ENCODE data around the gene MCM7. TPM values are rescaled to one million over a fixed set of nuclear protein-coding genes. Genes with fewer than 3 reads are reported as not detected.
"Not testable (repeated sequence)": the region's sequence is repeated elsewhere in the genome, so short reads cannot be mapped to it uniquely, and the experiment has no call there.

Gene MCM7
- total and polyA plus RNA-seq, 2 of the 13 experiments (the other 11 are each of a cell fraction or from before 2014, with no cell fraction given) = 84.5 to 214 TPM

- no peaks in the 10 kb centered on the region for H3K9me3 ChIP-seq (ENCODE audit: low read length)
- 88% methylated on average over 2 of the region's 2 CpGs for WGBS (ENCODE audit: low lambda C conversion rate)
- H3K9ac ChIP-seq (ENCODE audit: insufficient read depth, low read depth, low read length) = no peak overlapping the region
- in situ Hi-C loops (cut with HindIII; ENCODE audit: extremely low pct_ligation_motif_present, low pct_unique_long_range_greater_than_20kb) = no loop called here
- POLR2A ChIA-PET = interaction anchor here (1.0 kb wide), 1 partner anchor 11 kb away, joined by 3 read pairs; no protein-coding TSS in a partner anchor
- peaks cover 13% of the 10 kb centered on the region for H3K79me2 ChIP-seq (ENCODE audit: insufficient read depth, low read length)
- no peaks in the 10 kb centered on the region for H3K36me3 ChIP-seq (replicated peaks in 1 of 2; ENCODE audit: control insufficient read depth in 1 of 2, insufficient read depth in 2 of 2, low read length in 2 of 2)
- FAIRE-seq (no peak), DNase-seq (ENCODE audit: low spot score) (no peak), ATAC-seq (no peak)
- H3K27ac ChIP-seq (ENCODE audit: extremely low read length, insufficient read depth, low read length) = no peak overlapping the region
- no peak overlapping the region for H2AFZ ChIP-seq (ENCODE audit: low read length)
- H4K20me1 ChIP-seq (ENCODE audit: insufficient read depth, low read length) = no peaks in the 10 kb centered on the region
- TF ChIP-seq, protein P1, sequence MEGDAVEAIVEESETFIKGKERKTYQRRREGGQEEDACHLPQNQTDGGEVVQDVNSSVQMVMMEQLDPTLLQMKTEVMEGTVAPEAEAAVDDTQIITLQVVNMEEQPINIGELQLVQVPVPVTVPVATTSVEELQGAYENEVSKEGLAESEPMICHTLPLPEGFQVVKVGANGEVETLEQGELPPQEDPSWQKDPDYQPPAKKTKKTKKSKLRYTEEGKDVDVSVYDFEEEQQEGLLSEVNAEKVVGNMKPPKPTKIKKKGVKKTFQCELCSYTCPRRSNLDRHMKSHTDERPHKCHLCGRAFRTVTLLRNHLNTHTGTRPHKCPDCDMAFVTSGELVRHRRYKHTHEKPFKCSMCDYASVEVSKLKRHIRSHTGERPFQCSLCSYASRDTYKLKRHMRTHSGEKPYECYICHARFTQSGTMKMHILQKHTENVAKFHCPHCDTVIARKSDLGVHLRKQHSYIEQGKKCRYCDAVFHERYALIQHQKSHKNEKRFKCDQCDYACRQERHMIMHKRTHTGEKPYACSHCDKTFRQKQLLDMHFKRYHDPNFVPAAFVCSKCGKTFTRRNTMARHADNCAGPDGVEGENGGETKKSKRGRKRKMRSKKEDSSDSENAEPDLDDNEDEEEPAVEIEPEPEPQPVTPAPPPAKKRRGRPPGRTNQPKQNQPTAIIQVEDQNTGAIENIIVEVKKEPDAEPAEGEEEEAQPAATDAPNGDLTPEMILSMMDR (CRISPR knock-in tag; IDR thresholded peaks at IDR 0.05) = no peak
- TF ChIP-seq ZNF513 (CRISPR knock-in tag; conservative IDR thresholded peaks at IDR 0.05) (no peak), ZNF121 (CRISPR knock-in tag; IDR thresholded peaks at IDR 0.05) (peak; percentile 60; the same call in 1 of the 2 replicates)
- no peak overlapping the region for H3K4me3 ChIP-seq (replicated peaks in 1 of 3; ENCODE audit: insufficient read depth in 1 of 3, low read depth in 2 of 3, low read length in 3 of 3)
- intact Hi-C loops (cut with micrococcal nuclease; ENCODE audit: unreplicated experiment) = no loop called here
- CTCF ChIA-PET (ENCODE audit: low intra/inter-chr PET ratio, low total read pairs) = no interaction called here
- no TSS peak for BruUV-seq (replicated peaks)
- no peaks in the 10 kb centered on the region for H3K27me3 ChIP-seq (ENCODE audit: control insufficient read depth in 1 of 2, insufficient read depth in 2 of 2, low read length in 2 of 2)
- no peak overlapping the region for H3K4me2 ChIP-seq (ENCODE audit: low read depth, low read length)
- peaks cover 41% of the 10 kb centered on the region for H3K4me1 ChIP-seq (ENCODE audit: insufficient read depth, low read length)
Measured at GRCh38 chr7:100147278-100147677, 46.1 kb upstream of the MCM7 start.

DNA sequence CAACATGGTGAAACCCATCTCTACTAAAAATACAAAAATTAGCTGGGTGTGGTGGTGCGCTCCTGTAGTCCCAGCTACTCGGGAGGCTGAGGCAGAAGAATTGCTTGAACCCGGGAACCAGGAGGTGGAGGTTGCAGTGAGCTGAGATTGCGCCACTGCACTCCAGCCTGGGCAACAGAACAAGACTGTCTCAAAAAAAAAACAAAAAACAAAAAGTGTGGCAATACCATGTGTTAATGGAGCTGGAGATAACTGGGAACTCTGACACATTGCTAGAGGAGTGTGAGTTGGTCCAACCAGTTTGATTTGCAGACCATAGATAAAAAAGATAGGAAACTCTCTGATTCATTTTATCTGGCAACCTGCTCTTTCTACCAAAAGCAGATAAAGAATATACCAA, 45.2 kb upstream of the MCM7 start:
- POLR2A ChIA-PET = interaction anchor here (0.7 to 1.0 kb wide), 2 partner anchors 11 to 71 kb away, joined by 3 read pairs; no protein-coding TSS in a partner anchor
- H3K9ac ChIP-seq (ENCODE audit: insufficient read depth, low read depth, low read length); H4K20me1 ChIP-seq (ENCODE audit: insufficient read depth, low read length); H3K27me3 ChIP-seq (ENCODE audit: control insufficient read depth in 1 of 2, insufficient read depth in 2 of 2, low read length in 2 of 2); BruUV-seq (replicated peaks); H3K27ac ChIP-seq (ENCODE audit: extremely low read length, insufficient read depth, low read length); DNase-seq (ENCODE audit: low spot score); H2AFZ ChIP-seq (ENCODE audit: low read length); in situ Hi-C loops (cut with HindIII; ENCODE audit: extremely low pct_ligation_motif_present, low pct_unique_long_range_greater_than_20kb); FAIRE-seq; ATAC-seq; H3K9me3 ChIP-seq (ENCODE audit: low read length); H3K36me3 ChIP-seq (replicated peaks in 1 of 2; ENCODE audit: control insufficient read depth in 1 of 2, insufficient read depth in 2 of 2, low read length in 2 of 2); intact Hi-C loops (cut with micrococcal nuclease; ENCODE audit: unreplicated experiment); CTCF ChIA-PET (ENCODE audit: low intra/inter-chr PET ratio, low total read pairs); H3K4me3 ChIP-seq (replicated peaks in 1 of 3; ENCODE audit: insufficient read depth in 1 of 3, low read depth in 2 of 3, low read length in 3 of 3); H3K4me2 ChIP-seq (ENCODE audit: low read depth, low read length): not testable (repeated sequence)
- Histone ChIP-seq H3K4me1 (ENCODE audit: insufficient read depth, low read length) (peaks cover 35% of the 10 kb centered on the region), H3K79me2 (ENCODE audit: insufficient read depth, low read length) (peaks cover 13% of the 10 kb centered on the region)
- 46% methylated on average over 4 of the region's 4 CpGs for WGBS (ENCODE audit: low lambda C conversion rate)
- peak; percentile 75; the same call in 1 of the 2 replicates for TF ChIP-seq ZNF460 (CRISPR knock-in tag; IDR thresholded peaks at IDR 0.05; ENCODE audit: borderline replicate concordance)
- TF ChIP-seq CEBPG (CRISPR knock-in tag; IDR thresholded peaks at IDR 0.05) = peak; percentile 35; the same call in 1 of the 2 replicates
- TF ChIP-seq ZMYM3 (CRISPR knock-in tag; IDR thresholded peaks at IDR 0.05) = peak; percentile 38; the same call in 1 of the 2 replicates

Measured in HepG2 (cell line).